GM12878 (cell line): Measurements from ENCODE around the gene PPP4R4.

Source experiments
- CEBPB ChIP-seq, 2 experiments: fragments of 150-350 bp in 1 of 2; IDR thresholded peaks; 2 replicates each; pipeline ENCODE4 v1.6.1; 2012 to 2014; ENCODE audit warnings: low read depth in 2 of 2, low read length in 2 of 2, borderline replicate concordance in 1 of 2, inconsistent platforms in 1 of 2
- EP300 ChIP-seq, 2 experiments: fragments of 150-350 bp in 1 of 2; IDR thresholded peaks; 2 replicates each; pipeline ENCODE4 v1.6.1; 2011 to 2012; ENCODE audit warnings: low read depth in 2 of 2, low read length in 2 of 2, borderline replicate concordance in 1 of 2, improper control_type of control experiment in 1 of 2, inconsistent platforms in 1 of 2; ENCODE audit not compliant: control insufficient read depth in 1 of 2
- ETV6 ChIP-seq, 2 experiments: fragments of 450-650 bp in 1 of 2; IDR thresholded peaks in 1 of 2; conservative IDR thresholded peaks in 1 of 2; 2 replicates each; pipeline ENCODE4 v1.6.1; 2014; ENCODE audit warnings: antibody characterized with exemption in 1 of 2, borderline replicate concordance in 1 of 2, low read depth in 1 of 2, mild to moderate bottlenecking in 1 of 2, moderate library complexity in 1 of 2
- GABPA ChIP-seq: IDR thresholded peaks from 2 replicates; pipeline ENCODE4 v1.6.1; 2014; ENCODE audit warnings: antibody characterized with exemption, low read depth, mild to moderate bottlenecking, inconsistent platforms
- HCFC1 ChIP-seq: fragments of 150-350 bp; IDR thresholded peaks from 2 replicates; pipeline ENCODE4 v1.6.1; 2014; ENCODE audit warnings: low read length
- NFYA ChIP-seq: IDR thresholded peaks from 2 replicates; pipeline ENCODE4 v1.6.1; 2011; ENCODE audit warnings: low read depth, mild to moderate bottlenecking, low read length, improper control_type of control experiment, borderline replicate concordance
- RAD21 ChIP-seq: IDR thresholded peaks from 2 replicates; pipeline ENCODE4 v1.6.1; 2011; ENCODE audit warnings: mild to moderate bottlenecking, low read depth, low read length, moderate library complexity; ENCODE audit not compliant: insufficient read depth
- SP1 ChIP-seq: IDR thresholded peaks from one replicate; pipeline ENCODE4 v1.6.1; 2011; ENCODE audit warnings: low read depth, low read length
- YBX1 ChIP-seq: fragments of 450-650 bp; IDR thresholded peaks from 2 replicates; pipeline ENCODE4 v1.6.1; 2016; ENCODE audit warnings: antibody characterized with exemption
- ZNF274 ChIP-seq: IDR thresholded peaks from one replicate; pipeline ENCODE4 v1.8.0; 2011; ENCODE audit not compliant: insufficient read length, insufficient read depth
- TF ChIP-seq, protein P1 (sequence below), 3 experiments: IDR thresholded peaks in 2 of 3; conservative IDR thresholded peaks in 1 of 3; 2 replicates each; pipeline ENCODE4 v1.5.1; 2011; ENCODE audit warnings: low read depth in 3 of 3, low read length in 3 of 3, mild to moderate bottlenecking in 3 of 3, control low read depth in 2 of 3, moderate library complexity in 2 of 3, inconsistent platforms in 1 of 3, mixed read lengths in 1 of 3; ENCODE audit not compliant: control insufficient read depth in 2 of 3, insufficient read depth in 1 of 3; ENCODE audit errors: extremely low read depth in 1 of 3
- TF ChIP-seq, protein P2 (sequence below): fragments of 450-650 bp; formaldehyde crosslinking; IDR thresholded peaks from 2 replicates; pipeline ENCODE4 v1.5.0; 2022; ENCODE audit warnings: mild to moderate bottlenecking, missing genetic modification characterization
- TF ChIP-seq, protein P3 (sequence below): IDR thresholded peaks from 2 replicates; pipeline ENCODE4 v1.6.1; 2012; ENCODE audit warnings: low read depth, low read length, improper control_type of control experiment

DNA sequence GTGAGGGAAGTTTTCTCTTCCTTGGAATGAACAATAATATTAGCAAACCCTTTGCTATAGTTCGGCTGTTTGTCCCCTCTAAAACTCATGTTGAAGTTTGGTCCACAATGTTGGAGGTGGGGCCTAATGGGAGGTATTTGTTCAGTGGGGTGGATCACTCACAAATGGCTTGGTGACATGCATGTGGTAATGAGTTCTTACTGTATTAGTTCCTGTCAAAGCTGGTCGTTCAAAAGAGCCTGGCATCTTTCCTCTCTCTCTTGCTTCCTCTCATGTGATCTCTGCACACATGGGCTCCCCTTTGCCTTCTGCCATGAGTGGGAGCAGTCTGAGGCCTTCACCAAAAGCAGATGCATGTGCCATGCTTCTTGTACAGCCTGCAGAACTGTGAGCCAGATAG is 13.1 kb upstream of the PPP4R4 start:
- TF ChIP-seq, protein P1, sequence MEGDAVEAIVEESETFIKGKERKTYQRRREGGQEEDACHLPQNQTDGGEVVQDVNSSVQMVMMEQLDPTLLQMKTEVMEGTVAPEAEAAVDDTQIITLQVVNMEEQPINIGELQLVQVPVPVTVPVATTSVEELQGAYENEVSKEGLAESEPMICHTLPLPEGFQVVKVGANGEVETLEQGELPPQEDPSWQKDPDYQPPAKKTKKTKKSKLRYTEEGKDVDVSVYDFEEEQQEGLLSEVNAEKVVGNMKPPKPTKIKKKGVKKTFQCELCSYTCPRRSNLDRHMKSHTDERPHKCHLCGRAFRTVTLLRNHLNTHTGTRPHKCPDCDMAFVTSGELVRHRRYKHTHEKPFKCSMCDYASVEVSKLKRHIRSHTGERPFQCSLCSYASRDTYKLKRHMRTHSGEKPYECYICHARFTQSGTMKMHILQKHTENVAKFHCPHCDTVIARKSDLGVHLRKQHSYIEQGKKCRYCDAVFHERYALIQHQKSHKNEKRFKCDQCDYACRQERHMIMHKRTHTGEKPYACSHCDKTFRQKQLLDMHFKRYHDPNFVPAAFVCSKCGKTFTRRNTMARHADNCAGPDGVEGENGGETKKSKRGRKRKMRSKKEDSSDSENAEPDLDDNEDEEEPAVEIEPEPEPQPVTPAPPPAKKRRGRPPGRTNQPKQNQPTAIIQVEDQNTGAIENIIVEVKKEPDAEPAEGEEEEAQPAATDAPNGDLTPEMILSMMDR (IDR thresholded peaks at IDR 0.05 in 2 of 3, conservative IDR thresholded peaks at IDR 0.05 in 1 of 3; ENCODE audit: control insufficient read depth in 2 of 3, extremely low read depth in 1 of 3, insufficient read depth in 1 of 3, low read depth in 3 of 3, low read length in 3 of 3): no peak
- no peak for TF ChIP-seq YBX1
- no peak for TF ChIP-seq RAD21
- no peak for TF ChIP-seq ZNF274
- no peak for TF ChIP-seq EP300 (IDR thresholded peaks at IDR 0.05; ENCODE audit: borderline replicate concordance in 1 of 2, control insufficient read depth in 1 of 2, low read depth in 2 of 2, low read length in 2 of 2)
- TF ChIP-seq, protein P2, sequence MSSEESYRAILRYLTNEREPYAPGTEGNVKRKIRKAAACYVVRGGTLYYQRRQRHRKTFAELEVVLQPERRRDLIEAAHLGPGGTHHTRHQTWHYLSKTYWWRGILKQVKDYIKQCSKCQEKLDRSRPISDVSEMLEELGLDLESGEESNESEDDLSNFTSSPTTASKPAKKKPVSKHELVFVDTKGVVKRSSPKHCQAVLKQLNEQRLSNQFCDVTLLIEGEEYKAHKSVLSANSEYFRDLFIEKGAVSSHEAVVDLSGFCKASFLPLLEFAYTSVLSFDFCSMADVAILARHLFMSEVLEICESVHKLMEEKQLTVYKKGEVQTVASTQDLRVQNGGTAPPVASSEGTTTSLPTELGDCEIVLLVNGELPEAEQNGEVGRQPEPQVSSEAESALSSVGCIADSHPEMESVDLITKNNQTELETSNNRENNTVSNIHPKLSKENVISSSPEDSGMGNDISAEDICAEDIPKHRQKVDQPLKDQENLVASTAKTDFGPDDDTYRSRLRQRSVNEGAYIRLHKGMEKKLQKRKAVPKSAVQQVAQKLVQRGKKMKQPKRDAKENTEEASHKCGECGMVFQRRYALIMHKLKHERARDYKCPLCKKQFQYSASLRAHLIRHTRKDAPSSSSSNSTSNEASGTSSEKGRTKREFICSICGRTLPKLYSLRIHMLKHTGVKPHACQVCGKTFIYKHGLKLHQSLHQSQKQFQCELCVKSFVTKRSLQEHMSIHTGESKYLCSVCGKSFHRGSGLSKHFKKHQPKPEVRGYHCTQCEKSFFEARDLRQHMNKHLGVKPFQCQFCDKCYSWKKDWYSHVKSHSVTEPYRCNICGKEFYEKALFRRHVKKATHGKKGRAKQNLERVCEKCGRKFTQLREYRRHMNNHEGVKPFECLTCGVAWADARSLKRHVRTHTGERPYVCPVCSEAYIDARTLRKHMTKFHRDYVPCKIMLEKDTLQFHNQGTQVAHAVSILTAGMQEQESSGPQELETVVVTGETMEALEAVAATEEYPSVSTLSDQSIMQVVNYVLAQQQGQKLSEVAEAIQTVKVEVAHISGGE (CRISPR knock-in tag): no peak
- TF ChIP-seq NFYA: no peak
- no peak for TF ChIP-seq CEBPB (IDR thresholded peaks at IDR 0.05; ENCODE audit: borderline replicate concordance in 1 of 2, low read depth in 2 of 2, low read length in 2 of 2)
- no peak for TF ChIP-seq SP1
- TF ChIP-seq ETV6 (conservative IDR thresholded peaks at IDR 0.05 in 1 of 2, IDR thresholded peaks at IDR 0.05 in 1 of 2; ENCODE audit: borderline replicate concordance in 1 of 2, low read depth in 1 of 2): no peak
- TF ChIP-seq GABPA: no peak
- no peak for TF ChIP-seq HCFC1
- TF ChIP-seq, protein P3, sequence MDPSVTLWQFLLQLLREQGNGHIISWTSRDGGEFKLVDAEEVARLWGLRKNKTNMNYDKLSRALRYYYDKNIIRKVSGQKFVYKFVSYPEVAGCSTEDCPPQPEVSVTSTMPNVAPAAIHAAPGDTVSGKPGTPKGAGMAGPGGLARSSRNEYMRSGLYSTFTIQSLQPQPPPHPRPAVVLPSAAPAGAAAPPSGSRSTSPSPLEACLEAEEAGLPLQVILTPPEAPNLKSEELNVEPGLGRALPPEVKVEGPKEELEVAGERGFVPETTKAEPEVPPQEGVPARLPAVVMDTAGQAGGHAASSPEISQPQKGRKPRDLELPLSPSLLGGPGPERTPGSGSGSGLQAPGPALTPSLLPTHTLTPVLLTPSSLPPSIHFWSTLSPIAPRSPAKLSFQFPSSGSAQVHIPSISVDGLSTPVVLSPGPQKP: no peak
